ENCODE data around the gene C5AR2.

DNA sequence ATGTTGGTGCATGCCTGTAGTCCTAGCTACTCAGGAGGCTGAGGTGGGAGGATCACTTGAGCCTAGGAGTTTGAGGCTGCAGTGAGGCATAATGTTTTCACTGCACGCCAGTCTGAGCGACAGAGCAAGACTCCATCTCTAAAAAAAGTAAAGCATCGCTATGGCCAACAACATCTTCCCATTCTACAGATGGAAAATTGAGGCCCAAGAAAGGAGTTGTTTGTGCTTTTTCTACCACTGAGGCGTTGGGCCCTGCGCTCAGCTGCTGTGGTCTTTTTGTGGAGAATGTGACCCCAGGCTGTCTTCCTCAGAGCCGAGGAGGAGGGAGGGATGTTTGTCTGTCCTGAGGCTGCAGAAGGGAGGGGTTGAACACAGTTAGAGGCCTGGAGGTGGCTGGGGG lies 485 bp upstream of the C5AR2 start:
- TF ChIP-seq, protein P1, sequence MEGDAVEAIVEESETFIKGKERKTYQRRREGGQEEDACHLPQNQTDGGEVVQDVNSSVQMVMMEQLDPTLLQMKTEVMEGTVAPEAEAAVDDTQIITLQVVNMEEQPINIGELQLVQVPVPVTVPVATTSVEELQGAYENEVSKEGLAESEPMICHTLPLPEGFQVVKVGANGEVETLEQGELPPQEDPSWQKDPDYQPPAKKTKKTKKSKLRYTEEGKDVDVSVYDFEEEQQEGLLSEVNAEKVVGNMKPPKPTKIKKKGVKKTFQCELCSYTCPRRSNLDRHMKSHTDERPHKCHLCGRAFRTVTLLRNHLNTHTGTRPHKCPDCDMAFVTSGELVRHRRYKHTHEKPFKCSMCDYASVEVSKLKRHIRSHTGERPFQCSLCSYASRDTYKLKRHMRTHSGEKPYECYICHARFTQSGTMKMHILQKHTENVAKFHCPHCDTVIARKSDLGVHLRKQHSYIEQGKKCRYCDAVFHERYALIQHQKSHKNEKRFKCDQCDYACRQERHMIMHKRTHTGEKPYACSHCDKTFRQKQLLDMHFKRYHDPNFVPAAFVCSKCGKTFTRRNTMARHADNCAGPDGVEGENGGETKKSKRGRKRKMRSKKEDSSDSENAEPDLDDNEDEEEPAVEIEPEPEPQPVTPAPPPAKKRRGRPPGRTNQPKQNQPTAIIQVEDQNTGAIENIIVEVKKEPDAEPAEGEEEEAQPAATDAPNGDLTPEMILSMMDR (IDR thresholded peaks at IDR 0.05) = no peak
- no peak for TF ChIP-seq POLR2A (IDR thresholded peaks at IDR 0.05)
